Panc1 (cell line): ENCODE results near the gene RING1. TPM values are rescaled to one million over a fixed set of nuclear protein-coding genes. Genes with fewer than 3 reads are reported as not detected.
A peak's percentile ranks its signal among the peaks of the same experiment; 100 is the strongest.

Experiments used
- ATAC-seq: fragments of 200-7000 bp; cut with Tn5 transposase; 2 replicates; pipeline ENCODE4 v1.9.1; 2020; ENCODE audit warnings: mild to moderate bottlenecking, moderate library complexity
- BruUV-seq: library from RNA; stranded (reverse); fragments of 400-500 nt; replicated peaks from 2 replicates; lab custom pipeline; 2021; lab: Mats Ljungman, UMichigan
- CTCF ChIA-PET: fragments of 300-600 bp; sonication (Branson Sonifier 250); formaldehyde crosslinking; loops from one replicate; lab custom pipeline; 2022; ENCODE audit warnings: antibody characterized with exemption; lab: Charles Lee
- POLR2A ChIA-PET: fragments of 300-600 bp; sonication (Branson Sonifier 250); formaldehyde crosslinking; loops from one replicate; lab custom pipeline; 2022; ENCODE audit warnings: antibody characterized with exemption; lab: Charles Lee
- DNase-seq: peaks from one replicate; pipeline ENCODE4 v3.0.0-alpha.2; 2010; ENCODE audit warnings: low read depth, low spot score
- H3K27ac ChIP-seq: 2 replicates; pipeline ENCODE4 v1.5.1; 2011; ENCODE audit warnings: mild to moderate bottlenecking, low read length, inconsistent platforms
- H3K27me3 ChIP-seq: fragments of 200-500 bp; sonication (Bioruptor generic); 2 replicates; pipeline ENCODE4 v1.6.0; 2014; ENCODE audit warnings: low read length, inconsistent platforms; ENCODE audit not compliant: control insufficient read depth, insufficient read depth
- H3K36me3 ChIP-seq: fragments of 200-500 bp; sonication (Bioruptor generic); 2 replicates; pipeline ENCODE4 v1.5.1; 2014; ENCODE audit warnings: inconsistent platforms, mild to moderate bottlenecking, low read length, moderate library complexity; ENCODE audit not compliant: control insufficient read depth, insufficient read depth
- H3K4me1 ChIP-seq: 2 replicates; pipeline ENCODE4 v1.5.1; 2011; ENCODE audit warnings: inconsistent platforms, mild to moderate bottlenecking, low read length, moderate library complexity; ENCODE audit not compliant: control insufficient read depth, insufficient read depth
- H3K4me3 ChIP-seq, 2 experiments: 2 replicates each; pipeline ENCODE4 v1.5.1; 2011 to 2012; ENCODE audit warnings: low read depth in 2 of 2, low read length in 2 of 2, mild to moderate bottlenecking in 2 of 2, inconsistent platforms in 1 of 2, moderate library complexity in 1 of 2
- H3K9me3 ChIP-seq: fragments of 200-500 bp; sonication (Bioruptor generic); 2 replicates; pipeline ENCODE4 v1.5.1; 2014; ENCODE audit warnings: low read depth, mild to moderate bottlenecking, inconsistent platforms, low read length, moderate library complexity; ENCODE audit not compliant: control insufficient read depth, insufficient read depth
- CTCF ChIP-seq: fragments of 450-650 bp; IDR thresholded peaks from 2 replicates; pipeline ENCODE4 v1.5.1; 2017; ENCODE audit warnings: mild to moderate bottlenecking
- POLR2AphosphoS5 ChIP-seq: IDR thresholded peaks from 2 replicates; pipeline ENCODE4 v1.6.1; 2012; ENCODE audit warnings: mild to moderate bottlenecking, low read depth, low read length, moderate library complexity
- SIN3A ChIP-seq: IDR thresholded peaks from 2 replicates; pipeline ENCODE4 v1.6.1; 2012; ENCODE audit warnings: low read depth, mild to moderate bottlenecking, low read length, moderate library complexity, borderline replicate concordance; ENCODE audit not compliant: insufficient read depth
- TCF7L2 ChIP-seq: IDR thresholded peaks from 2 replicates; pipeline ENCODE4 v1.6.1; 2011; ENCODE audit warnings: mild to moderate bottlenecking, low read depth, low read length, inconsistent platforms
- in situ Hi-C: cut with HindIII; loops from 2 replicates; pipeline ENCODE4 v1.10.0; 2016; ENCODE audit warnings: low sequenced_read_pairs, low pct_unique_long_range_greater_than_20kb
- intact Hi-C: fragments of 100-400 bp; cut with micrococcal nuclease; formaldehyde crosslinking; loops from one replicate; pipeline ENCODE4 v1.10.0; 2022; ENCODE audit not compliant: unreplicated experiment
- total RNA-seq: library from RNA; stranded (reverse); gene quantifications from one replicate; pipeline ENCODE4 v1.2.1, GENCODE V29; 2021; ENCODE audit not compliant: unreplicated experiment
- TF ChIP-seq, protein P1 (sequence below), 2 experiments: IDR thresholded peaks; 2 replicates each; pipeline ENCODE4 v1.6.1; 2011 to 2012; ENCODE audit warnings: low read depth in 2 of 2, control low read depth in 1 of 2, low read length in 1 of 2, mild to moderate bottlenecking in 1 of 2, moderate library complexity in 1 of 2; ENCODE audit not compliant: insufficient read depth in 1 of 2

Gene RING1
- total RNA-seq, 1 experiment from 2014 or later, result 33.7 TPM

DNA sequence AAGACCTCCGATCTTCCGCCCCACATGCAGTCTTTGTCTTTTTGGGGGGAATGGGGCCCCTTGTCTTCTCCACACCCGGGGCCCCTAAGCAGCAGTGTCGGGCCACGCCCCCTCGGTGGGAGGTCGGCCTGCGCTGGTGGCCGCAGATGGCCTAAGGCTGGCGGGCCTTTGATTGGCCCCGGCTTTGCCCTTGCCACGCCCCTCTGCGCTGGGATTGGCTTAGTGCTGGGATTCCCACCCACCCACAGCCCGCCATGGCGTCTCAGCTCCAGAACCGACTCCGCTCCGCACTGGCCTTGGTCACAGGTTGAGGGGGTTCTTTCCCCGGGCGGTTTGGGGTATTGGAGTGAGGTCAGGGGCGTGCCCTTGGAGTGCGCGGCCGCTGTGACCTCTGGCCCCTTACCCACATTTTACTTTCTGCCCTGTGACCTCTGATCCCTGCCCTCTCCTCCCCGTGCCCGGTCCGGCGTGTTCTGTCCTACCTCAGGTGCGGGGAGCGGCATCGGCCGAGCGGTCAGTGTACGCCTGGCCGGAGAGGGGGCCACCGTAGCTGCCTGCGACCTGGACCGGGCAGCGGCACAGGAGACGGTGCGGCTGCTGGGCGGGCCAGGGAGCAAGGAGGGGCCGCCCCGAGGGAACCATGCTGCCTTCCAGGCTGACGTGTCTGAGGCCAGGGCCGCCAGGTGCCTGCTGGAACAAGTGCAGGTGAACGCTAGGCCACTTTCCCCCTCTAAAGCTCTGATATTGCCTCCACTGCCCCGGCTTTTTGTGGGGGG lies 3.7 kb upstream of the RING1 start, which contains the start of gene HSD17B8:
HSD17B8 (plus strand) TSS at position 241 of the 776 bp plus-strand sequence; CDS start at position 255, 14 bp downstream.
- in situ Hi-C loops (no loop called here), intact Hi-C loops (no loop called here)
- ChIA-PET POLR2A (no interaction called here), CTCF (interaction anchor here (0.6 kb wide), 1 partner anchor 44 kb away, joined by 8 read pairs; no protein-coding TSS in a partner anchor)
- no TSS peak for BruUV-seq
- Histone ChIP-seq H3K27me3 (no peaks in the 10 kb centered on the region), H3K36me3 (peaks cover 13% of the 10 kb centered on the region), H3K4me3 (peak within 1 kb of the TSS; percentile 66 to 79), H3K9me3 (no peaks in the 10 kb centered on the region), H3K27ac (peak within 1 kb of the TSS; percentile 72), H3K4me1 (peaks cover 46% of the 10 kb centered on the region)
- peak; percentile 77 for ATAC-seq
- no peak for DNase-seq
- TF ChIP-seq POLR2AphosphoS5 (peak; percentile 85), CTCF (no peak), SIN3A (0 out of 2 replicates have a peak, but pooled peaks have one; percentile 54), TCF7L2 (peak; percentile 46; the same call in 1 of the 2 replicates)
- TF ChIP-seq, protein P1, sequence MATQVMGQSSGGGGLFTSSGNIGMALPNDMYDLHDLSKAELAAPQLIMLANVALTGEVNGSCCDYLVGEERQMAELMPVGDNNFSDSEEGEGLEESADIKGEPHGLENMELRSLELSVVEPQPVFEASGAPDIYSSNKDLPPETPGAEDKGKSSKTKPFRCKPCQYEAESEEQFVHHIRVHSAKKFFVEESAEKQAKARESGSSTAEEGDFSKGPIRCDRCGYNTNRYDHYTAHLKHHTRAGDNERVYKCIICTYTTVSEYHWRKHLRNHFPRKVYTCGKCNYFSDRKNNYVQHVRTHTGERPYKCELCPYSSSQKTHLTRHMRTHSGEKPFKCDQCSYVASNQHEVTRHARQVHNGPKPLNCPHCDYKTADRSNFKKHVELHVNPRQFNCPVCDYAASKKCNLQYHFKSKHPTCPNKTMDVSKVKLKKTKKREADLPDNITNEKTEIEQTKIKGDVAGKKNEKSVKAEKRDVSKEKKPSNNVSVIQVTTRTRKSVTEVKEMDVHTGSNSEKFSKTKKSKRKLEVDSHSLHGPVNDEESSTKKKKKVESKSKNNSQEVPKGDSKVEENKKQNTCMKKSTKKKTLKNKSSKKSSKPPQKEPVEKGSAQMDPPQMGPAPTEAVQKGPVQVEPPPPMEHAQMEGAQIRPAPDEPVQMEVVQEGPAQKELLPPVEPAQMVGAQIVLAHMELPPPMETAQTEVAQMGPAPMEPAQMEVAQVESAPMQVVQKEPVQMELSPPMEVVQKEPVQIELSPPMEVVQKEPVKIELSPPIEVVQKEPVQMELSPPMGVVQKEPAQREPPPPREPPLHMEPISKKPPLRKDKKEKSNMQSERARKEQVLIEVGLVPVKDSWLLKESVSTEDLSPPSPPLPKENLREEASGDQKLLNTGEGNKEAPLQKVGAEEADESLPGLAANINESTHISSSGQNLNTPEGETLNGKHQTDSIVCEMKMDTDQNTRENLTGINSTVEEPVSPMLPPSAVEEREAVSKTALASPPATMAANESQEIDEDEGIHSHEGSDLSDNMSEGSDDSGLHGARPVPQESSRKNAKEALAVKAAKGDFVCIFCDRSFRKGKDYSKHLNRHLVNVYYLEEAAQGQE (IDR thresholded peaks at IDR 0.05; ENCODE audit: insufficient read depth in 1 of 2, low read depth in 2 of 2, low read length in 1 of 2), result 0 out of 4 replicates have a peak, but pooled peaks of 1 of the 2 experiments have one; percentile 20

- intact Hi-C loops, result no loop called here
- DNase-seq, result peak; percentile 59
Measured at GRCh38 chr6:33205191-33206026, 2.9 kb upstream of the RING1 start.

More at GRCh38 chr6:33205191-33206026, 2.9 kb upstream of the RING1 start:
- TF ChIP-seq, protein P1 (IDR thresholded peaks at IDR 0.05; ENCODE audit: insufficient read depth in 1 of 2, low read depth in 2 of 2, low read length in 1 of 2), result no peak
- TF ChIP-seq POLR2AphosphoS5 (no peak), TCF7L2 (no peak), CTCF (peak; percentile 48), SIN3A (no peak)
- Histone ChIP-seq H3K27ac (peak overlapping the region; percentile 72), H3K36me3 (peaks cover 13% of the 10 kb centered on the region), H3K27me3 (no peaks in the 10 kb centered on the region), H3K4me1 (peaks cover 46% of the 10 kb centered on the region), H3K9me3 (no peaks in the 10 kb centered on the region), H3K4me3 (peak overlapping the region; percentile 66 to 79)
- ChIA-PET CTCF (interaction anchor here (0.7 kb wide), 1 partner anchor 43 kb away, joined by 5 read pairs; no protein-coding TSS in a partner anchor), POLR2A (interaction anchor here (0.7 kb wide), 1 partner anchor 72 kb away, joined by 8 read pairs; the partner anchor contains the start of gene B3GALT4)
- BruUV-seq, result no TSS peak
- ATAC-seq, result peak; percentile 13; the same call in 1 of the 2 replicates
- in situ Hi-C loops, result no loop called here
